ENCODE measurements around the gene TMEM191B. TPM values are rescaled to one million over a fixed set of nuclear protein-coding genes. Genes with fewer than 3 reads are reported as not detected.
"Not testable (repeated sequence)": the region's sequence is repeated elsewhere in the genome, so short reads cannot be mapped to it uniquely, and the experiment has no call there.

Gene TMEM191B
- total and polyA plus RNA-seq, 11 donors, result 0.65 to 2.1 (median 1.0) TPM; not detected in 4

GRCh38 chr22:18558939-18559338 is 31.3 kb downstream of the TMEM191B start:
- H3K9me3 ChIP-seq; H3K27me3 ChIP-seq; H3K4me3 ChIP-seq; H3K27ac ChIP-seq; DNase-seq; H3K36me3 ChIP-seq; intact Hi-C loops (cut with DNase I); H3K4me1 ChIP-seq: not testable (repeated sequence)
- no CpG with 5 or more reads among the region's 6 CpGs for WGBS, 4 donors
- ATAC-seq, result peak in 1 of 4 donors; percentile 8

- DNase-seq; intact Hi-C loops (cut with DNase I); H3K27ac ChIP-seq; H3K4me1 ChIP-seq; ATAC-seq; H3K27me3 ChIP-seq; H3K36me3 ChIP-seq; H3K4me3 ChIP-seq; H3K9me3 ChIP-seq: not testable (repeated sequence)
- WGBS, 4 donors, result no CpG with 5 or more reads among the region's 16 CpGs
Measured at GRCh38 chr22:18560099-18560974, 32.7 kb downstream of the TMEM191B start.

- H3K9me3 ChIP-seq; H3K4me1 ChIP-seq; intact Hi-C loops (cut with DNase I); DNase-seq; H3K27me3 ChIP-seq; H3K27ac ChIP-seq; H3K36me3 ChIP-seq; H3K4me3 ChIP-seq: not testable (repeated sequence)
- ATAC-seq, result peak; percentile 73 to 89 (median 76)
- 63 to 75% methylated on average over 2 of the region's 16 CpGs; no CpG with 5 or more reads in 2 of the 4 donors for WGBS, 4 donors
Measured at GRCh38 chr22:18570509-18571246, 43.1 kb downstream of the TMEM191B start.

- H3K4me3 ChIP-seq; intact Hi-C loops (cut with DNase I); DNase-seq; H3K4me1 ChIP-seq; H3K9me3 ChIP-seq; H3K36me3 ChIP-seq; ATAC-seq; H3K27ac ChIP-seq; H3K27me3 ChIP-seq: not testable (repeated sequence)
- 87 to 94% (median 89%) methylated on average over 3 to 7 of the region's 10 CpGs for WGBS, 4 donors
Measured at GRCh38 chr22:18573483-18574164, 46.0 kb downstream of the TMEM191B start.

- WGBS, 4 donors, result no CpG with 5 or more reads among the region's 13 CpGs
- DNase-seq; H3K9me3 ChIP-seq; H3K4me1 ChIP-seq; H3K27ac ChIP-seq; H3K27me3 ChIP-seq; H3K4me3 ChIP-seq; intact Hi-C loops (cut with DNase I); H3K36me3 ChIP-seq: not testable (repeated sequence)
- ATAC-seq, result peak in 3 of 4 donors; percentile 26 to 43 (median 36)
Measured at GRCh38 chr22:18574555-18574954, 47.0 kb downstream of the TMEM191B start.

- H3K4me3 ChIP-seq; H3K27ac ChIP-seq; DNase-seq; H3K9me3 ChIP-seq; H3K36me3 ChIP-seq; H3K27me3 ChIP-seq; intact Hi-C loops (cut with DNase I); ATAC-seq; H3K4me1 ChIP-seq: not testable (repeated sequence)
- no CpG with 5 or more reads among the region's 9 CpGs for WGBS, 4 donors
Measured at GRCh38 chr22:18575686-18576085, 48.1 kb downstream of the TMEM191B start.

GRCh38 chr22:18577090-18577818 is 49.7 kb downstream of the TMEM191B start:
- H3K9me3 ChIP-seq; H3K4me1 ChIP-seq; H3K27ac ChIP-seq; H3K36me3 ChIP-seq; DNase-seq; H3K27me3 ChIP-seq; intact Hi-C loops (cut with DNase I): not testable (repeated sequence)
- WGBS, 4 donors, result no CpG with 5 or more reads among the region's 88 CpGs
- H3K4me3 ChIP-seq, result peak overlapping the region in 1 of 12 donors; percentile 47
- ATAC-seq, result peak in 2 of 4 donors; percentile 32 to 35

- peak overlapping the region in 3 of 12 donors; percentile 33 to 57 (median 47) for H3K4me3 ChIP-seq
- H3K27me3 ChIP-seq; intact Hi-C loops (cut with DNase I); H3K27ac ChIP-seq; H3K4me1 ChIP-seq; H3K9me3 ChIP-seq; H3K36me3 ChIP-seq: not testable (repeated sequence)
- no CpG with 5 or more reads among the region's 53 CpGs for WGBS, 4 donors
- peak; percentile 96 to 99 (median 98) for ATAC-seq
- peak in 1 of 5 donors; percentile 41 for DNase-seq
Measured at GRCh38 chr22:18577847-18578246, 50.2 kb downstream of the TMEM191B start.
